Epithelial cell of prostate (primary cell): ENCODE data around the gene NOL4L.

Experiments used
- DNase-seq: peaks from one replicate; pipeline ENCODE4 v3.0.0-alpha.2; 2011; ENCODE audit warnings: low read depth, low spot score
- H3K27ac ChIP-seq: fragments of 450-650 bp; 2 replicates; pipeline ENCODE4 v1.5.1; 2017; ENCODE audit warnings: mild to moderate bottlenecking

NOL4L gene

GRCh38 chr20:32564440-32564839 is 20.7 kb downstream of the NOL4L start:
- DNase-seq: no peak
- no peak overlapping the region for H3K27ac ChIP-seq

- DNase-seq: no peak
- no peak overlapping the region for H3K27ac ChIP-seq
Measured at GRCh38 chr20:32563311-32564272, 21.5 kb downstream of the NOL4L start.

DNA sequence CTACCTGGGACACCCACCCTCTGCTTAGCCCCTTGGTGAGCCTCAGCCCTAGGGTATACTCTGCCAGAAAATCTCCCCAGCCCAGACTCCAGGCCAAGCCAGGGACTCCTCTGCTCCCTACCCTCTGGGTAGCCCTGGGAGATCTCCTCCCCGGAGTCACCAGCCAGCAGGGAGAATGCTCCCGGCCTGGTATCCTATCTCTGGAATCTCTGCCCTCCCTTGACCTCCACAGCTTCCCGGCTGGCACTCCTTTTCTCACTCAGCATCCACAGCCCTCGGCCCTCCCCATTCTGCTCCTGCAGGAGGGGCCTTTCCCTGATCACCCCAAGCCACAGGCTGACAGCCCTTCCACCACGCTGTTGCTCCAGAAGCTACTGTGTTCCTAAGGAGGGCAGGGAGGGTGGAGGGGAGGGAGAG is 22.6 kb downstream of the NOL4L start:
- no peak for DNase-seq
- H3K27ac ChIP-seq: no peak overlapping the region

DNA sequence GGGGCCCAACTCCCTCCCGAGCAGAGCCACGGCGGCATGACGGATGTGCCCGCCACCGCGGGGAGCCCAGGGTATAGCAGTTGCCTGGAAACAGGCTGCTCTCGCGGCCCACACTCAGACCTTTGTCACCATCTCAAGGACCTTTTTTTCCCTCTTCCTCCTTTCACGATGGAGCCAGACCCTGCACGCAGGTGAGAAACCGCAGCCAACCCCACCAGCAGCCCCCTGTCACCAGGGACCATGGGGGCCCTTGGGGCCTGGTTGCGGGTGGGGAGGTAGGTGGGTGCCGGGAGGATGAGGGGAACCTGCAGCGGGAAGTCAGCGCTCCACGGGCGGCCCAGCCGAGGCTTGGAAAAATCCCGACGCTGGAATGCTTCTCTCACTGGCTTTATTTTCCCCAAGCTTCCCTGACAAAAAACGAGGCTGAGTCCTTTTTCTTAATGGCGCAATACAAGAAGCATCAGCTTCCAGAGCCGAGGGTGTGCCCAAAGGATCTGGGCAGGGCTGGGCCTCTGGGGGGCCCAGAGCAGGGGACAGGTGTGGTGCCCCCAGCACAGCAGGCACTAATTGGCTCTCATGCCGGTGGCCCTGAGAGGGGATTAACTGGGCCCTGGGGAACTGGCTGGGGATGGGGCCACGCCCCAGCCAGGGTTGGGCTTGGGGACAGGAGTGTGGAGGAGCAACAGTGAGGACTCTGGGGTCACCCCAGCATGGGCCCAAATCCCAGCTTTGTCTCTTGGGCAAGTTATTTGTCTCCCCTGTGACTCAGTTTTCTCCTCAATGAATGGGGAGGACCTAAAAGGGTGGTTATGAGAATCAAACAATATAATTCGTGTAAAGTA is 23.9 kb downstream of the NOL4L start:
- DNase-seq: no peak
- H3K27ac ChIP-seq: no peak overlapping the region

DNA sequence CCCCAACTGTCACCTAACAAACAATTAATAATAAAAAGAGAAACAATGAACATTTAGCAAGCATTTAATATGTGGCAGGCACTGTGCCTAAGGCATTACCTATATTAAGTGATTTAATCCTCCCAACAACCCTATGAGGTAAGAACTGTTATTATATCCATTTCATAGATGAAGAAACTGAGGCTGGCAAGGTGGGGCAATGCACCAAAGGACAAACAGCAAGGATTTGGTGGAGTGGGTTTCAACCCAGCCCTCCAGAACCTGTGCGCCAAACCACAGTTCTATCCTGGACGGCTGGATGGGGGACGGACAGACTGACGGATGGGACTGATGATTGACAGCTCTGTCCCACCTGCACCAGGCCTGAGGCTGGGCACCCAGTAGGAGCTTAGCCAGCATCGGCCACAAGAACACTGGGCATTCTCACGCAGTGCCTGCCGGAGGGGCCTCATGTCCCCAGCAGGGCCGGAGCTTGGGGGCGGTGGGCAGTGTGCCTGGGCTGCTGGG is 24.6 kb downstream of the NOL4L start:
- H3K27ac ChIP-seq: no peak overlapping the region
- DNase-seq: no peak

GRCh38 chr20:32559753-32560380 is 25.3 kb downstream of the NOL4L start:
- H3K27ac ChIP-seq: no peak overlapping the region
- no peak for DNase-seq

- DNase-seq: no peak
- no peak overlapping the region for H3K27ac ChIP-seq
Measured at GRCh38 chr20:32559205-32559752, 25.9 kb downstream of the NOL4L start.

DNA sequence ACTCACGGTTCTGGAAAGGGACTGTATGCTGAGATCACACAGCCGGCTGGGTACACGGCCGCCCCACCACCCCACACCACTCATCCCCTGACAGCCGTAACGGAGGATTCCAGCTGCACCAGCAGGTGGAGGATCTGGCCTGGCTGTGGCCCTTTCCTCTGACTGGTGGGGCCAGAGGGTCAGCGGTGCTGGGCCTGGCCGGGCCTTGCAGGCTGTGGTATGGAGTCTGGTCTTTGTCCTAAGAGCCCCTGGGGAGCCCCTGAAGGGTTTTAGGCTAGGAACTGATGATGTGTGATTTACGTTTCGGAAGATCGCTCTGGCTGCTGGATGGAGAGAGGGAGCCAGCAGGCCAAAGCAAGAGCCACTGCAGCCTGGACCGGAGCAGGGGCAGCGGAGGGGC is 26.6 kb downstream of the NOL4L start:
- DNase-seq: no peak
- no peak overlapping the region for H3K27ac ChIP-seq

GRCh38 chr20:32557319-32557718 is 27.8 kb downstream of the NOL4L start:
- no peak overlapping the region for H3K27ac ChIP-seq
- DNase-seq: no peak

DNA sequence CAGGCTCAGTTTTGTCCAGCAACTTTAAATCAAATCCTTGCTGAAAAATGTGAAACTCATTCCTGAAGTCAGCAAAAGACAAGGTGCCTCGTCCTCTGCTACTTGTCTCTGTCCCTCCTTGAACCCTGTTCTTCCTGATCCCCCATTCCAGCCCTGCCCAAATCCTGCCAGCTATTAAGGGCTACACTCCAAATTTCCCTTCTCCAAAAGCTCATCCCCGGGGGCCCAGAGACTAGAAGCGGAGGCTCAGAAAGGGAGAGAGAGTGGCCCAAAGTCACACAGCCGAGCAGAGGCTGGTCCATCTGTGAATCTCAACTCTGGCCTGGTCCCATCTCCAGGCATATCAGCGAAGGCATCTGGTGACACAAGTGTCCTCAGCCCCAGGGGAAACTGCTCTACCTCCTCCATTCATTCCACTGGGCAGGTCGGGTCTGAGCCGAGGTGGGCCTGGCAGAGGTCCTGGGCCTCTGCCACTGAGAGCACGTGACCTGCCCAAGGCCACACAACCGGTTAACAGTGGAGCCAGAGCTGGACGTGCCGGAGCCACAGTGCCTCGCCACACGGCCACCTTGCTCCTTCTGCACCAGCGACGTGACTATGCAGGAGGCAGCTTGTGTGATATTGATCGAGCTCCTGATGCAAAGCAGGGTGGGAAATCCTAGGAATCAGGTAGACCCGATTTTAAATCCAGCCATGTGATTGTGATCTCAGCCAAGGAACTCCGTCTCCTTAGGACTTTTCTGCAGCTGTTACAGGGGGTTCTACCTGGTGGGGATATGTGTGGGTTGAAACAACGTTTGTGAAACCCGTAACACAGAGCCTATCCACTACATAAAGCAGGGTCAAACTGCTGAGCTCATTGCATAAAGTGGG is 28.6 kb downstream of the NOL4L start:
- DNase-seq: no peak
- no peak overlapping the region for H3K27ac ChIP-seq

- no peak overlapping the region for H3K27ac ChIP-seq
- DNase-seq: no peak
Measured at GRCh38 chr20:32555584-32555983, 29.5 kb downstream of the NOL4L start.

- H3K27ac ChIP-seq: no peak overlapping the region
Measured at GRCh38 chr20:32554965-32555289, 30.2 kb downstream of the NOL4L start.

DNA sequence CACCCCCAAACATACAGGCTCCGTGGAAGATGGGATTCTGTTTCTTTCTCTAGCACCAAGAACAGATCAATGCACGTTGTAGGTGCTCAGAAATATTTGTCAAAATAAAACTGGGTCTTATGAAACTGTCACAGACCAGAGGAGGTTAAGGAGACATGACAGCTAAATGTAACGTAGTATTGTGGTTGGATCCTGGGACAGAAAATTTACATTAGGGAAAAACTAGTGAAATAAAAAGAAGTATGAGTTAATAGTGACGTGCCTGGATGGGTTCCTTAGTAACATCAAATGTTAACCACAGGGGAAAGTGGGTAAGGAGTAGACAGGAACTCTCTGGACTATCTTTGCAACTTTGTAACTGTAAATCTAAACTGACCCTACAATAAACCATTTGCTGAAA is 31.5 kb downstream of the NOL4L start:
- DNase-seq: no peak
- H3K27ac ChIP-seq: no peak overlapping the region

More at GRCh38 chr20:32554965-32555289, 30.2 kb downstream of the NOL4L start:
- DNase-seq: no peak

DNA sequence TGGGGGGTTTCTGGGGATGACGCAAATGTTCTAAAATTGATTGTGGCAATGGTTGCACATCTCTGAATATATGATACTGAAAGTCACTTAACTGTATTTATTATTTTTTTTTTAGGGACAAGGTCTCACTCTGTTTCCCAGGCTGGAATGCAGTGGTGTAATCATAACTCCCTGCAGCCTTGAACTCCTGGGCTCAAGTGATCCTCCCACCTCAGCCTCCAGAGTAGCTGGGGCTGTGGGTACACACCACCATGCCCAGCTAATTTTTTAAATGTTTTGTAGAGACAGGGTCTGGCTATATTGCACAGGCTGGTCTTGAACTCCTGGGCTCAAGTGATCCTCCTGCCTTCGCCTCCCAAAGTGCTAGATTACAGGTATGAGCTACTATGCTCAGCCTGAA is 33.4 kb downstream of the NOL4L start:
- DNase-seq: no peak
- H3K27ac ChIP-seq: no peak overlapping the region

DNA sequence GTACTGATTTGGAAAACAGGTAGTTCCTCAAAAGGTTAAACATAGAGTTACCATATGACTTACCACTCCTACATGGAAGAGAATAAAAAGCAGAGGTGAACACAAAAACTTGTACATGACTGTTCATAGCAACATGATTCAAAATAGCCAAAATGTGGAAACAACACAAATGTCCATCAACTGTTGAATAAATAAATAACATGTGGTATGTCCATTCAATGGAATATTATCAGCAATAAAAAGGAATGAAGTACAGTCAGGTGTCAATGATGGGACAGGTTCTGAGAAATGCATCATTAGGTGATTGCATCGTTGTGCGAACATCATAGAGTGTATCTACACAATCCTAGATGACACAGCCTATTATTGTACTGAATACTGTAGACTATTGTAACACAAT is 35.3 kb downstream of the NOL4L start:
- DNase-seq: no peak
- H3K27ac ChIP-seq: no peak overlapping the region

DNA sequence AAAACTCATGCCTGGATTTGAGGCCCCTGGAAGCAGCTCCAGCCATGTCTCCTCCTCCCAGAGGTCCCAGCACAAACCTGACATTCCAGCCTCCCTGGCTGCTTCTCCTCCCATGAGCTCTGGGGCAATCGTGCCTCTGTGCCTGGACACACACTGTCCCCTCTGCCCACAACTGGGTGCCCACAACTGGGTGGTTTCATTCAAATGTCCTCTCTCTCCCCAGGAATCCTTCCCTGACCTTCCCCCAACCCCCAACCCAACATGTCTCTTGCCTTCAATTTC is 37.4 kb downstream of the NOL4L start:
- no peak overlapping the region for H3K27ac ChIP-seq
- no peak for DNase-seq

DNA sequence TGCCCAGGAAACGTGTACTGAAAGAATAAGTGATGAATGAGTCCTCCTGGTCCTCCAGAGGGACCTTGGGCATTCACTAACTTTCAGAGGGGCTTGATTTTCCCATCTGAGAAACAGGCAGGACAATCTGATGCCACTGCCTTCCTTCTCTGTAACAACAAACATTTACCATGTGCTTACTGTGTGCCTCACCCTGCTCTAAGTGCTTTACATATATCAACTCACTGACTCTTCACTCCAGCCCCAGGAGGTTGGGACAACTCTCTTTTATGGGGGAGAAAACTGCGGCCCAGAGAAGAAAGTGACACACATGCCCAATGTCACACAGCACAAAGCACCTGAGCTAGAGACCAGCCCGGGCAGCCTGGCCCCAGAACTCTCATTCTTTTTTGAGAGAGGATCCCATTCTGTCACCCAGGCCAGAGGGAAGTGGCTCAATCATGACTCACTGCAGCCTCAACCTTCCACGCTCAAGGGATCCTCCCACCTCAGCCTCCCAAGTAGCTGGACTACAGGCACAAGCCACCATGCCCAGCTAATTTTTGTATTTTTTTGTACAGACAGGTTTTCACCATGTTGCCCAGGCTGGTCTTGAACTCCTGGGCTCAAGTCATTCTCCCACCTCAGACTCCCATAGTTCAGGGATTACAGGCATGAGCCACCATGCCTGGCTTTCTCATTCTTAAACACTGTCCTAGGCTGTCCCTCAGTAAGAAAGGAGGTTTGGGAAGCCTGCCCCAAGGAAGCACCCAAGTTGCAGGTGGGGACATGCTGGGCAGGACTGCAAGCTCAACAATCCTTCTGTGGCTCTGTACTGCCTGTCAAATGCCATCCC is 38.0 kb downstream of the NOL4L start:
- DNase-seq: no peak
- no peak overlapping the region for H3K27ac ChIP-seq

- no peak overlapping the region for H3K27ac ChIP-seq
- no peak for DNase-seq
Measured at GRCh38 chr20:32544893-32545840, 40.0 kb downstream of the NOL4L start.
